GM18505 (cell line): ENCODE results near the gene NOS3.

Experiments used
- ATAC-seq: cut with Tn5 transposase; IDR thresholded peaks from one replicate; pipeline ENCODE4 v1.9.1; 2021; ENCODE audit not compliant: unreplicated experiment
- POLR2A ChIP-seq: IDR thresholded peaks from 4 replicates; pipeline ENCODE4 v1.6.1; 2011; ENCODE audit warnings: borderline replicate concordance; ENCODE audit not compliant: insufficient read depth, insufficient read length; ENCODE audit errors: extremely low read depth

The NOS3 gene

DNA sequence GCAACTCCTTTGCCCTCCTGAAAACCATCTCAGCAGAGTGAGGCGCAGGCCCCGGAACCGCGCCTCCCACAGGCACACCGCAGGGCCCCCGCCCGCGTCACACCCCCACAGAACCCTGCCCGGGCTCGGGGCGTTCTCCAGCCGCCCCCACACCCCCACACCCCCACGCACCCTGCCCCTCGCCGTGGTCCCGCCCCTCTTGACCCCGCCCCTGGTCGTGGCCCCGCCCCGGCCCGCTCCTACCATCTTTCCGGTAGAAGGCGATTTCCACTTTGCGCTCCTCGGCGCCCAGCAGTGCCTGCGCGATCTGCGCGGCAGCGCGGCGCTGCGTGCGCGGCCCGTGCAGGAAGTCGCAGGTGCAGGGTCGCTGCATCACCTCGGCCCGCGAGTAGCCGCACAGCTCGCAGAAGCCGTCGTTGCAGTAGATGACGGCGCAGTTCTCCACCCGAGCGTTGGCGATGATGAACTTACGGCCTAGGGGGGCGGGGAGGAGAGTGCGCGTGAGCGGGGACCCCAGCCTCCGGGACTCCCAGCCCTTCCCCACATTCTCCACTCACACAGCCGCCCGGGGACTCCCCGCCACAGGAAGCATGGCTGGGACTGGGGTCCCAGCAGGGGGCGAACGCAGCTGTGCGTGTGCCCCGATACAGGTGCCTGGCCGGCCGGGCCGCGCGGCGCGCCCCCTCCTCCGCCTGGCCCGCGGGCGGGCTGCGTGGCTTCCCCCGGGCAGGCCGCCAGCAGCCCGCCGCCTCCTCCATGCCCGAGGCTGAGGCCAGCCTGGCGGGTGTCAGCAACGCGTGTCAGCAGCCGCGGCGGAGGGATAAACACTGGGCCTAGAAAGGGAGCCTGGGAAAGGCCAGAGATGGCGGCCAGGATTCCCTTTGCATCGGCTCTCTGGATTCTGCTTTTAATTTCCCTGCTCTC lies 16.1 kb upstream of the NOS3 start:
- peak; percentile 57 for ATAC-seq
- TF ChIP-seq POLR2A, result peak; percentile 58

- no peak for ATAC-seq
Observed at GRCh38 chr7:150975536-150976319, 15.1 kb upstream of the NOS3 start.

GRCh38 chr7:150976529-150977381 lies 14.1 kb upstream of the NOS3 start:
- ATAC-seq, result no peak
- no peak for TF ChIP-seq POLR2A

More at GRCh38 chr7:150975536-150976319, 15.1 kb upstream of the NOS3 start:
- TF ChIP-seq POLR2A, result no peak

- no peak for ATAC-seq
- TF ChIP-seq POLR2A, result no peak
Observed at GRCh38 chr7:150977382-150978125, 13.3 kb upstream of the NOS3 start.

DNA sequence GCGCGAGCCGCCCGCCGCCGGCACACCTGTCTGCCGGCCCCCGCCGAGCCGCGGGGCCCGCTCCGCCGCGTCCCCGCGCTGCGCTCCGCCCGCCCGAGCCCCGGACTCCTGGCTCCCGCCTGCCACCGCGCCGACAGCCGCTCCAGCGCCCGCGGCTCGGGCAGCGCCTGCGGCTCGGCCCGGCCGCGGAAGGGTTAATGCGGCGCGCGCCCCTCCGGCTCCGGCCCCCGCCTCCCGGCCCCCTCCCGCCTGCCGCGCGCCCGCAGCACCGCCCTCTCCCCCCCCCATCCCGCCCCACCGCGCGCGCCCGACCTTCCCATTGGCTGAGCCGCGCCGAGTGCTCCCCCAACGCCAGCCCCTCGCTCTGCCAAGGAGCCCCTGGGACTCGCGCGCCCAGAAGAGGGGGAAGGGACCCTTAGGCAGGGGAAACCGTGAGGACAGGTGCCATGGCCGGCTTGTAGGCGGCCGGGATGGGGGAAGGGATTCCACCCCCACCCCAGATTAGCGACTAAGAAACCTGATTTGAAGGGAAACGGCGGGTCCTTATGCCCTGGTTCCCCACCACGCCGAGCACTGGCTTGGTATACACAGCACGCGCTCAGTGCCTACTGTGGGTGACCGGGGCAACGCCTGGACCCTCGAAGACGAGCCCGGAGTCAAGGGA lies 12.6 kb upstream of the NOS3 start, which contains the start of gene KCNH2:
TSS of gene KCNH2 (minus strand) at position 196 of the 664 bp plus-strand sequence. CDS start 408 bp downstream, outside the sequence.
- ATAC-seq, result no peak
- TF ChIP-seq POLR2A, result no peak

GRCh38 chr7:150979713-150980390 lies 11.0 kb upstream of the NOS3 start:
- no peak for TF ChIP-seq POLR2A
- ATAC-seq, result no peak

DNA sequence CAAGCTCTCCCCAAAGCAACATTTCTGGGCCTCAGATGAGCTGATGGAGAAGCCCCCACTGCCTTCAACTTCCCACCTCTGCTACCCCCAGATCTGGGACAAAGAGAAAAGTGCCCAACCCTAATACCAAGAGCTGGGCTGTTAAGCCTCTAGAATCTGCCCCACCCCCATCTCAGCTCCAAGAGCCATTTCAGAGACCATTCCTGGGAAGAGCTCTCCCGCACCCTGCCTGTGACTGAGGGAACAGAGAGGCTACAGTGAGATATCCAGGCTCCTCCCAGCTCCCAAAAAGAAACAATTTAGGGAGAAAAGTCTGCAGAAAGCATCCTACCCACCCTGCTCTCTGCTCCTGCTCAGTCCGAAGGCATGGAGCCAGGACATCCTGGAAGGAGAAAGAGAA lies 10.2 kb upstream of the NOS3 start:
- no peak for ATAC-seq

DNA sequence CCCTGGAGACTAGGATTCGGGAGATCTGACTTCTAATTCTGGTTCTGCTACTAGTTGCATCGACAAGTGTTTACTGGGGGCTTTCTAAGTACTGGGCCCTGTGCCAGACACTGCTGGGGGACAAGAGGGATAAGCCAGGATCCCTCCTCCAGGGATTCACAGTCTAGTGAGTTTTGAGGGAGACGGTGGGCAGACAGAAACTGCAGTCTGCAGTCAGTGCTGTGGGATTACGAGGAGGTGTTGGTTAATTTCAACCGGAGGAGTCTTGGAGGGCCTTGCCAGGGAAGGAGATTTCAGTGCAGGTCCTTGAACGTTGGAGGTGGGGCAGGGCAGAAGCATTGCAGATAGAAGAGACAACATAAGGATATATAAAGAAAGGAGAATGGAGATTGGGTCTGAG lies 9.2 kb upstream of the NOS3 start:
- no peak for ATAC-seq
- TF ChIP-seq POLR2A, result no peak

More for the DNA sequence above, 10.2 kb upstream of the NOS3 start:
- no peak for TF ChIP-seq POLR2A

DNA sequence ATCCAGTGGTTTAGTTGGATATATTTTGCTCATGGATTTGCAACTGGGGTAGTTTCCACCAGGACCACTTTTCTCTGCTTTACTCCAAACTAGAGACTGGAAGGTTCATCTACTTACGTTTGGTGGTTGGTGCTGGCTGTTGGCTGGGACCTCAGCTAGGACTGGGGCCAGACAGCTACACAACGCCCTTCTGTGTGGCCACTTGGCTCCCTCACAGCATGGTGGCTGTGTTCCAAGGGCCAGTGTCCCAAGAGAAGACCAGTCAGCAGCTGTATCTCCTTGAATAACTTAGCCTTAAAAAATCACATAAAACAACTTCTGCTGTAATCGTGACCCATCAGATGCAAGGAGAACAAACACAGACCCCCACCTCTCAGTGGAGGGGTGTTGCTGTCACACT lies 8.5 kb upstream of the NOS3 start:
- no peak for TF ChIP-seq POLR2A
- ATAC-seq, result no peak

DNA sequence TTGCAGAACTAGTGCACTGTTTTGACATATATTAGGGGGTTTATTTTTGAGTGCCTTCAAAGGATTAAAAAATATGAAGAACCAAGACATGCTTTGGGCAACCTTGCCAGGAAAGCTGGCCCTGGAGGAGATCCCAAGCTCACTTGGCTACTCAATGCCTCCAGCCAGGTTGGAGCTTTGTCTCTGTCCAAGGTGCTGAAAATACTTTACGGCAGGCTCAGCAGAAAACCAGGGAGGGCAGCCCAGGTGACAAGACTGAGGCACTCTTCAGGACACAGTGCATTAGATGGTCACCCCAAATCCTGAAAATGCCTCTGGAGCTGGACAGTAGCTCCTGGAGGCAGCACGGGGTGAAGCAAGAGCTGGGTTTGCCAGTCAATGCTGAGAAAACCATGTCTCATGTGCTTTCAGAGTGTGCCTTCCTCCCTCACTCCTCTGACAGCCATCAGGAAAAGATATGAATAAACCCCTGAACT lies 6.9 kb upstream of the NOS3 start:
- no peak for TF ChIP-seq POLR2A
- no peak for ATAC-seq

DNA sequence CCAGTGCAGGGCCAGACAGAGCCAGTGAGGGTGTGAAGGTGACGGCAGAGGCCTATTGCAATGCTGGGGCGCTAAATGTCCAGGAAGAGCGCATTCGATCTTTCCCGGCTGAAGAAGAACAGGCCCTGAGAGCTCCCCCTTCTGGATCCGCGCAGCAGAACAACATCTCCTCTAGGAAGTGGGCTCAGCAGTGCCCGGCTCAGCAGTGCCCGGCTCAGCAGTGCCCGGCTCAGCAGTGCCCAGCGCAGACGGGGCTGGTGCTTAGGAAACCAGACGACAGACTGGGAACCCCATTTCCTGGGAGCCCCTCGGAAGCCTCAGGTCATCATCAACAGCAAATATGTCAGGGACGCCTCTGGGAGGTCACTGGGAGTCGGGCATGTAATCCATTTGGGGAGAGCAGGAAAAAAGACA lies 4.7 kb upstream of the NOS3 start:
- ATAC-seq, result no peak
- no peak for TF ChIP-seq POLR2A
